Esophagus squamous epithelium (tissue), 4 donors: Measurements from ENCODE around the gene NNMT.

Experiments used
- POLR2A ChIP-seq, 4 donors: fragments of 450-650 bp; IDR thresholded peaks; one replicate each; pipeline ENCODE4 v1.6.1; 2017; ENCODE audit warnings: antibody characterized with exemption in 4 of 4, mild to moderate bottlenecking in 4 of 4, moderate library complexity in 3 of 4
- TF ChIP-seq, protein P1 (sequence below), 6 experiments: fragments of 450-650 bp in 4 of 6; fragments of 200-600 bp in 2 of 6; sonication (generic) in 2 of 6; IDR thresholded peaks; one replicate each; pipeline ENCODE4 v1.5.1; 2016 to 2019; ENCODE audit warnings: antibody characterized with exemption in 6 of 6, mild to moderate bottlenecking in 4 of 6, moderate library complexity in 4 of 6

DNA sequence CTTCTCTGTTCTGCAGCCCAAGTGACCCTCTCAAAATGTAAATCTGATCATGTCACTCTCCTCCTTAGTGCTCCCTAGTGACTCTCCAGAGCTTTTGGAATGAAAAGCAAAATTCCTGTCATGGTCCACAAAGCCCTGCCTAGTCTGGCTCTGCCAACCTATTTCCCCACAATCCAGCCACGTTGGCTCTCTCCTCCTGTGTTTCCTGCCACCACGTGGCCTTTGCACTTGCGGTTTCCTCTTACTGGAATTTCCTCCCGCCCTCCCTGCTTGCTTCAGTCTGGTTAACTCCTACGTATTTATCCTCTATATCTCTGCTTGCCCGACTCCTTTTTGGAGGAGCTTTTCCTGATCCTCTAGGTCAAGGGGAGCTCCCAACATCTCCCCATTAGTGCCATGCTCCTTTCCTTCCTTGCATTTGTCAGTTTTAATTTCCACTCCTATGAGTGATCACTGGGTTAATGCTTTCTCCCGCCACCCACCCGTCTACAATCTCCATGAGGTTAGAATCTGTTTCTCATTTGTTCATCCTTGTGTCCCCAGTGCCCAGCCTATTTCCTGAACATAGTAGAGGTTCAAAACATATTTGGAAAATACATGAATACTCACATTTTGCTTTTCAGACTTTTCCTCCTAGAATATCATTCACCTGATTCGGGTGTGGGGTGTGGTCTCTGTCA is 11.5 kb downstream of the NNMT start:
- TF ChIP-seq, protein P1, sequence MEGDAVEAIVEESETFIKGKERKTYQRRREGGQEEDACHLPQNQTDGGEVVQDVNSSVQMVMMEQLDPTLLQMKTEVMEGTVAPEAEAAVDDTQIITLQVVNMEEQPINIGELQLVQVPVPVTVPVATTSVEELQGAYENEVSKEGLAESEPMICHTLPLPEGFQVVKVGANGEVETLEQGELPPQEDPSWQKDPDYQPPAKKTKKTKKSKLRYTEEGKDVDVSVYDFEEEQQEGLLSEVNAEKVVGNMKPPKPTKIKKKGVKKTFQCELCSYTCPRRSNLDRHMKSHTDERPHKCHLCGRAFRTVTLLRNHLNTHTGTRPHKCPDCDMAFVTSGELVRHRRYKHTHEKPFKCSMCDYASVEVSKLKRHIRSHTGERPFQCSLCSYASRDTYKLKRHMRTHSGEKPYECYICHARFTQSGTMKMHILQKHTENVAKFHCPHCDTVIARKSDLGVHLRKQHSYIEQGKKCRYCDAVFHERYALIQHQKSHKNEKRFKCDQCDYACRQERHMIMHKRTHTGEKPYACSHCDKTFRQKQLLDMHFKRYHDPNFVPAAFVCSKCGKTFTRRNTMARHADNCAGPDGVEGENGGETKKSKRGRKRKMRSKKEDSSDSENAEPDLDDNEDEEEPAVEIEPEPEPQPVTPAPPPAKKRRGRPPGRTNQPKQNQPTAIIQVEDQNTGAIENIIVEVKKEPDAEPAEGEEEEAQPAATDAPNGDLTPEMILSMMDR (IDR thresholded peaks at IDR 0.05): no peak
- TF ChIP-seq POLR2A (IDR thresholded peaks at IDR 0.05): no peak
